Measurements from ENCODE around the gene DCXR. TPM values are rescaled to one million over a fixed set of nuclear protein-coding genes. Genes with fewer than 3 reads are reported as not detected.
A peak's percentile ranks its signal among the peaks of the same experiment; 100 is the strongest.

DCXR gene
- total RNA-seq, 4 donors from 2014 or later, result 49.4 to 117 (median 71.3) TPM

- peaks cover 12 to 32% (median 27%) of the 10 kb centered on the region in 4 donors for H3K4me1 ChIP-seq
- intact Hi-C loops (cut with DNase I; ENCODE audit: low total_unique reads), result loop anchor here (5.0 kb wide), 1 partner anchor 470 kb away; no protein-coding TSS in a partner anchor
These were observed 5.4 kb downstream of the DCXR start for GRCh38 chr17:82031885-82032627.

GRCh38 chr17:82031303-82031884 is 6.1 kb downstream of the DCXR start, which contains the start of gene RAC3:
Gene RAC3 (plus strand): TSS chr17:82031678. CDS start chr17:82031762, 84 bp downstream.
- Histone ChIP-seq H3K4me1 (peaks cover 8 to 26% (median 21%) of the 10 kb centered on the region in 4 donors), H3K27me3 (peaks cover 9% of the 10 kb centered on the region), H3K4me3 (peak within 1 kb of the TSS; percentile 18 to 61 (median 49)), H3K27ac (peak within 1 kb of the TSS; percentile 72 to 90 (median 81)), H3K9me3 (no peaks in the 10 kb centered on the region), H3K36me3 (no peaks in the 10 kb centered on the region)
- intact Hi-C loops (cut with DNase I; ENCODE audit: low total_unique reads) (loop anchor here (5.0 kb wide), 1 partner anchor 469 kb away; no protein-coding TSS in a partner anchor), in situ Hi-C loops (cut with MboI; ENCODE audit: low pct_ligation_motif_present in 1 of 4, low pct_unique_long_range_greater_than_20kb in 1 of 4, low sequenced_read_pairs in 3 of 4) (loop anchor here in 3 of 4 donors (10.0 to 25.0 kb wide), 2 partner anchors 123 to 131 kb away; no protein-coding TSS in a partner anchor)
- 0% methylated on average over 28 of the region's 96 CpGs; no CpG with 5 or more reads in 1 of the 2 donors for WGBS, 2 donors (ENCODE audit: low coverage in 1 of 2)
- no peak for DNase-seq
- TF ChIP-seq POLR2AphosphoS5 (IDR thresholded peaks at IDR 0.05), result no peak
- TF ChIP-seq POLR2A (IDR thresholded peaks at IDR 0.05), result no peak
- TF ChIP-seq CTCF (IDR thresholded peaks at IDR 0.05), result no peak
- TF ChIP-seq EP300 (IDR thresholded peaks at IDR 0.05; ENCODE audit: low read depth), result no peak

More at GRCh38 chr17:82031885-82032627, 5.4 kb downstream of the DCXR start:
- peak overlapping the region in 2 of 4 donors; percentile 5 to 25 for H3K27ac ChIP-seq
- H3K9me3 ChIP-seq, result no peaks in the 10 kb centered on the region
- DNase-seq, result peak; percentile 80
- in situ Hi-C loops (cut with MboI; ENCODE audit: low pct_ligation_motif_present in 1 of 4, low pct_unique_long_range_greater_than_20kb in 1 of 4, low sequenced_read_pairs in 3 of 4), result loop anchor here in 3 of 4 donors (10.0 to 25.0 kb wide), 2 partner anchors 123 to 130 kb away; no protein-coding TSS in a partner anchor
- peaks cover 9% of the 10 kb centered on the region for H3K27me3 ChIP-seq
- 19% methylated on average over 12 of the region's 59 CpGs; no CpG with 5 or more reads in 1 of the 2 donors for WGBS, 2 donors (ENCODE audit: low coverage in 1 of 2)
- peak overlapping the region in 3 of 4 donors; percentile 3 to 49 (median 37) for H3K4me3 ChIP-seq
- H3K36me3 ChIP-seq, result no peaks in the 10 kb centered on the region
- no peak for TF ChIP-seq POLR2A (IDR thresholded peaks at IDR 0.05)
- no peak for TF ChIP-seq EP300 (IDR thresholded peaks at IDR 0.05; ENCODE audit: low read depth)
- no peak for TF ChIP-seq CTCF (IDR thresholded peaks at IDR 0.05)
- TF ChIP-seq POLR2AphosphoS5 (IDR thresholded peaks at IDR 0.05), result no peak

- peak; percentile 46 for TF ChIP-seq POLR2A (IDR thresholded peaks at IDR 0.05)
- TF ChIP-seq EP300 (IDR thresholded peaks at IDR 0.05; ENCODE audit: low read depth), result no peak
- peak in 1 of 3 donors; percentile 18 for TF ChIP-seq POLR2AphosphoS5 (IDR thresholded peaks at IDR 0.05)
- peak; percentile 92 to 97 (median 95) for TF ChIP-seq CTCF (IDR thresholded peaks at IDR 0.05)
- no peaks in the 10 kb centered on the region for H3K36me3 ChIP-seq
- peak overlapping the region; percentile 72 to 90 (median 81) for H3K27ac ChIP-seq
- no peaks in the 10 kb centered on the region for H3K9me3 ChIP-seq
- peaks cover 4 to 20% (median 17%) of the 10 kb centered on the region in 4 donors for H3K4me1 ChIP-seq
- intact Hi-C loops (cut with DNase I; ENCODE audit: low total_unique reads) (loop anchor here (1.0 to 5.0 kb wide), 2 partner anchors 124 to 468 kb away; no protein-coding TSS in a partner anchor), in situ Hi-C loops (cut with MboI; ENCODE audit: low pct_ligation_motif_present in 1 of 4, low pct_unique_long_range_greater_than_20kb in 1 of 4, low sequenced_read_pairs in 3 of 4) (loop anchor here in 3 of 4 donors (10.0 to 25.0 kb wide), 2 partner anchors 124 to 132 kb away; no protein-coding TSS in a partner anchor)
- 1% methylated on average over 82 of the region's 94 CpGs; no CpG with 5 or more reads in 1 of the 2 donors for WGBS, 2 donors (ENCODE audit: low coverage in 1 of 2)
- peak overlapping the region; percentile 18 to 61 (median 49) for H3K4me3 ChIP-seq
- peaks cover 9% of the 10 kb centered on the region for H3K27me3 ChIP-seq
- peak; percentile 91 for DNase-seq
These were observed 6.8 kb downstream of the DCXR start for GRCh38 chr17:82030470-82031302.

All from transverse colon (tissue), 4 donors.